GM23338 (cell line): ENCODE measurements around the gene DHX29. TPM values are rescaled to one million over a fixed set of nuclear protein-coding genes. Genes with fewer than 3 reads are reported as not detected.

ENCODE experiments used
- ATAC-seq: fragments of 200-7000 bp; cut with Tn5 transposase; 3 replicates; pipeline ENCODE4 v1.9.1; 2020
- DNase-seq: peaks from one replicate; pipeline ENCODE4 v3.0.0-alpha.2; 2015; ENCODE audit warnings: low spot score
- H2AFZ ChIP-seq: fragments of 200-600 bp; sonication (generic); 2 replicates; pipeline ENCODE4 v1.8.0; 2016; ENCODE audit warnings: antibody characterized with exemption, mild to moderate bottlenecking, moderate library complexity
- H3F3A ChIP-seq: fragments of 200-600 bp; sonication (generic); replicated peaks from 2 replicates; pipeline ENCODE4 v1.8.0; 2017; ENCODE audit warnings: antibody characterized with exemption, mixed run types, low read depth
- H3K27ac ChIP-seq: fragments of 200-600 bp; sonication (generic); 2 replicates; pipeline ENCODE4 v1.6.1; 2016; ENCODE audit warnings: low read depth
- H3K27me3 ChIP-seq: fragments of 200-600 bp; sonication (generic); 2 replicates; pipeline ENCODE4 v1.8.0; 2016; ENCODE audit warnings: mild to moderate bottlenecking, mixed run types, moderate library complexity; ENCODE audit not compliant: insufficient read depth
- H3K36me3 ChIP-seq: fragments of 200-600 bp; sonication (generic); 2 replicates; pipeline ENCODE4 v1.8.0; 2016; ENCODE audit warnings: mild to moderate bottlenecking; ENCODE audit not compliant: insufficient read depth
- H3K4me1 ChIP-seq: fragments of 200-600 bp; sonication (generic); 2 replicates; pipeline ENCODE4 v1.8.0; 2016; ENCODE audit warnings: mild to moderate bottlenecking, moderate library complexity; ENCODE audit not compliant: insufficient read depth
- H3K4me2 ChIP-seq: fragments of 200-600 bp; sonication (generic); 2 replicates; pipeline ENCODE4 v1.7.1; 2017; ENCODE audit warnings: mixed run types
- H3K4me3 ChIP-seq: fragments of 200-600 bp; sonication (generic); 2 replicates; pipeline ENCODE4 v1.6.1; 2016; ENCODE audit warnings: mixed run types
- H3K79me2 ChIP-seq: fragments of 200-600 bp; sonication (generic); replicated peaks from 2 replicates; pipeline ENCODE4 v1.8.0; 2017; ENCODE audit warnings: mild to moderate bottlenecking; ENCODE audit not compliant: insufficient read depth
- H3K9me2 ChIP-seq: fragments of 200-600 bp; sonication (generic); 2 replicates; pipeline ENCODE4 v1.8.0; 2017; ENCODE audit not compliant: insufficient read depth
- H4K20me1 ChIP-seq: fragments of 200-600 bp; sonication (generic); replicated peaks from 2 replicates; pipeline ENCODE4 v1.8.0; 2017; ENCODE audit warnings: mild to moderate bottlenecking; ENCODE audit not compliant: insufficient read depth
- H3K27ac Mint-ChIP-seq: 2 replicates; pipeline ENCODE4 v1.8.0; 2020; ENCODE audit warnings: inconsistent platforms, mild to moderate bottlenecking, moderate library complexity, mixed read lengths
- H3K27me3 Mint-ChIP-seq: 3 replicates; pipeline ENCODE4 v1.8.0; 2022; ENCODE audit warnings: low read depth, mild to moderate bottlenecking, moderate library complexity, mixed read lengths, inconsistent platforms; ENCODE audit not compliant: insufficient read depth, poor library complexity
- H3K36me3 Mint-ChIP-seq: 3 replicates; pipeline ENCODE4 v1.8.0; 2021; ENCODE audit warnings: low read depth, mild to moderate bottlenecking, inconsistent platforms, moderate library complexity, mixed read lengths
- H3K4me1 Mint-ChIP-seq: 3 replicates; pipeline ENCODE4 v1.8.0; 2020; ENCODE audit warnings: mild to moderate bottlenecking, inconsistent platforms, mixed read lengths
- H3K4me3 Mint-ChIP-seq: 3 replicates; pipeline ENCODE4 v1.8.0; 2021; ENCODE audit warnings: moderate library complexity, mild to moderate bottlenecking, inconsistent platforms, mixed read lengths
- H3K9me3 Mint-ChIP-seq: 3 replicates; pipeline ENCODE4 v1.8.0; 2020; ENCODE audit warnings: moderate library complexity, mild to moderate bottlenecking, inconsistent platforms, mixed read lengths
- ETS1 ChIP-seq: IDR thresholded peaks from 2 replicates; pipeline ENCODE4 v1.6.1; 2016; ENCODE audit warnings: antibody characterized with exemption
- EZH2 ChIP-seq: fragments of 200-600 bp; sonication (generic); IDR thresholded peaks from one replicate; pipeline ENCODE4 v1.8.0; 2017; ENCODE audit warnings: antibody characterized with exemption, mild to moderate bottlenecking, low read depth; ENCODE audit not compliant: unreplicated experiment
- EZH2phosphoT487 ChIP-seq: fragments of 200-600 bp; sonication (generic); IDR thresholded peaks from one replicate; pipeline ENCODE4 v1.8.1; 2018; ENCODE audit warnings: antibody characterized with exemption; ENCODE audit not compliant: unreplicated experiment
- JUNB ChIP-seq: IDR thresholded peaks from one replicate; pipeline ENCODE4 v1.6.1; 2016; ENCODE audit warnings: antibody characterized with exemption; ENCODE audit not compliant: unreplicated experiment
- NANOG ChIP-seq: IDR thresholded peaks from 2 replicates; pipeline ENCODE4 v1.6.1; 2016; ENCODE audit warnings: antibody characterized with exemption, borderline replicate concordance
- REST ChIP-seq: IDR thresholded peaks from one replicate; pipeline ENCODE4 v1.6.1; 2018; ENCODE audit warnings: antibody characterized with exemption; ENCODE audit not compliant: unreplicated experiment
- STAT1 ChIP-seq: IDR thresholded peaks from one replicate; pipeline ENCODE4 v1.6.1; 2016; ENCODE audit warnings: antibody characterized with exemption; ENCODE audit not compliant: unreplicated experiment
- polyA plus RNA-seq: library from polyadenylated mRNA; unstranded; fragments of >200 nt; fragmentation: Nextera tagmentation; extraction: Ambion mirVana; gene quantifications from 2 replicates; pipeline ENCODE4 v1.2.1, GENCODE V29; 2016
- total RNA-seq: library from RNA; depleted of rRNA; stranded (reverse); fragments of >200 nt; shearing (Covaris generic); gene quantifications from 2 replicates; pipeline ENCODE4 v1.2.3, GENCODE V29; 2014
- TF ChIP-seq, protein P1 (sequence below): fragments of 250-450 bp; sonication (Bioruptor Pico); IDR thresholded peaks from 2 replicates; pipeline ENCODE4 v1.5.0; 2020; ENCODE audit warnings: mild to moderate bottlenecking, moderate library complexity

The DHX29 gene
- total and polyA plus RNA-seq, 2 experiments from 2014 or later: 34.6 to 137 TPM

GRCh38 chr5:55234121-55234700, 73.3 kb downstream of the DHX29 start:
- Histone ChIP-seq H3K4me1 (peaks cover 23% of the 10 kb centered on the region), H3K4me2 (peak overlapping the region; percentile 95), H3K27me3 (peaks cover 97% of the 10 kb centered on the region), H4K20me1 (peaks cover 25% of the 10 kb centered on the region), H3K4me3 (peak overlapping the region; percentile 74), H2AFZ (peak overlapping the region; percentile 96), H3K27ac (no peak overlapping the region), H3K79me2 (no peaks in the 10 kb centered on the region), H3K36me3 (no peaks in the 10 kb centered on the region; the same call in 1 of the 2 replicates), H3K9me2 (no peaks in the 10 kb centered on the region), H3F3A (peaks cover 21% of the 10 kb centered on the region)
- Mint-ChIP-seq H3K27me3 (peaks cover 77% of the 10 kb centered on the region), H3K4me1 (peaks cover 21% of the 10 kb centered on the region), H3K27ac (no peak overlapping the region), H3K4me3 (peak overlapping the region; percentile 76), H3K9me3 (peaks cover 5% of the 10 kb centered on the region; the same call in 2 of the 3 replicates), H3K36me3 (peaks cover 3% of the 10 kb centered on the region; the same call in 1 of the 3 replicates)
- ATAC-seq (peak; percentile 2; the same call in 2 of the 3 replicates), DNase-seq (peak; percentile 56)
- peak; percentile 95 for TF ChIP-seq EZH2
- peak; percentile 92 for TF ChIP-seq EZH2phosphoT487
- no peak for TF ChIP-seq STAT1
- no peak for TF ChIP-seq ETS1
- no peak for TF ChIP-seq JUNB
- no peak for TF ChIP-seq REST

DNA sequence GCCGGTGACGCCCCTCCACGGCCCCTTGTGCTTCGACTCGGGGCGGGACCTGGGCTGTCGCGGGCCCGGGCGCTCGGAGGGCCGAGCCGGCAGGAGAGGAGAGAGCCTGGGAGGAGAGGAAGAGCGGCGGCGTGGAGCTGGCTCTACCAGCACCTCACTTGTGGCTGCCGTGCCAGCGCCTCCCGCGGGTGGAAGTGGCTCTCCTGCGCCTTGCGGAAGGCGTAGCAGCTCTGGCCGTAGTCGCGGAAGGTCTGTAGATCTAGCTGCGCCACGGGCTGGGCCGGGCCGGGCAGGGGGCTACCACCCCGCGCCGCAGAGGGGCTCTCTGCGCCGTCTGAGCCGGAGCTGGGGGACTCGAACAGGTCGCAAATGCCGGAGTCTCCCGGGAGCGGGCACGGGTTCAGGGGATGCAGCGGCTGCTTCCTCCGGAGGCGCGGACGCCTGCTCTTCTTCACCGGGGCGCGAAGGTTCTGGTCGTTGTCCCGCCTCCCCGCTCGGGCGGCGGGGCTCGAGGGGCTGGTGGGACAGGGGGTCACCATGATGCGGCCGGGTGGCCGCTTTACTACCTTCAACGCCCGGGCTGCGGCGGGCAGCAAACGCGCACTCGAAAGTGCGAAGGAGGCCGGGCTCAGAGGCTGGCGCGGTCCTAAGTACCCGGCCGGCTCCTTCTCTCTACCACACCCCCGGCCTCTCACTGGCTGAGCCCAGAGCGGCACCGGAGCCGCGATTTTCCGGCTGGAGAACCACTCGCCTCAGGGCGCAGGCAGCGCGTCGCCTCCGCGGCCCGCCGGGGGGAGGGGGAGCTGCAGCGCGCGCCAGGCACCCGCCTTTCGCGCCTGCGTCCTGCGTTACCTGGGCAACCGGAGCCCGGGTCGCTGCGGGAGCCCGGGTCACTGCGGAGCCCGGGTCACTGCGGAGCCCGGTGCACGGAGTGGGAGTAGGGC, 74.2 kb downstream of the DHX29 start, which contains the start of gene CCNO:
Gene CCNO, minus strand, starts transcription at position 624 of the 944 bp plus-strand sequence. Its CDS starts 85 bp downstream, at position 539.
- ATAC-seq (peak; percentile 84), DNase-seq (peak; percentile 93)
- no peaks in the 10 kb centered on the region for H3K79me2 ChIP-seq
- peaks cover 3% of the 10 kb centered on the region; the same call in 1 of the 3 replicates for H3K36me3 Mint-ChIP-seq
- peak within 1 kb of the TSS; percentile 88 for H3K4me3 Mint-ChIP-seq
- H3K27me3 ChIP-seq: peaks cover 100% of the 10 kb centered on the region
- H3K9me2 ChIP-seq: no peaks in the 10 kb centered on the region
- H3K27me3 Mint-ChIP-seq: peaks cover 86% of the 10 kb centered on the region
- H3K4me1 Mint-ChIP-seq: peaks cover 21% of the 10 kb centered on the region
- H3K4me3 ChIP-seq: peak within 1 kb of the TSS; percentile 74
- no peak within 1 kb of the TSS for H3K27ac Mint-ChIP-seq
- peak within 1 kb of the TSS; percentile 98 for H2AFZ ChIP-seq
- H3K4me2 ChIP-seq: peak within 1 kb of the TSS; percentile 95
- no peak within 1 kb of the TSS for H3K27ac ChIP-seq
- peaks cover 23% of the 10 kb centered on the region for H3F3A ChIP-seq
- peaks cover 5% of the 10 kb centered on the region for H3K9me3 Mint-ChIP-seq
- peaks cover 33% of the 10 kb centered on the region for H4K20me1 ChIP-seq
- peaks cover 26% of the 10 kb centered on the region for H3K4me1 ChIP-seq
- no peaks in the 10 kb centered on the region; the same call in 1 of the 2 replicates for H3K36me3 ChIP-seq
- TF ChIP-seq NANOG (no peak), EZH2 (peak; percentile 90)
- TF ChIP-seq, protein P1, sequence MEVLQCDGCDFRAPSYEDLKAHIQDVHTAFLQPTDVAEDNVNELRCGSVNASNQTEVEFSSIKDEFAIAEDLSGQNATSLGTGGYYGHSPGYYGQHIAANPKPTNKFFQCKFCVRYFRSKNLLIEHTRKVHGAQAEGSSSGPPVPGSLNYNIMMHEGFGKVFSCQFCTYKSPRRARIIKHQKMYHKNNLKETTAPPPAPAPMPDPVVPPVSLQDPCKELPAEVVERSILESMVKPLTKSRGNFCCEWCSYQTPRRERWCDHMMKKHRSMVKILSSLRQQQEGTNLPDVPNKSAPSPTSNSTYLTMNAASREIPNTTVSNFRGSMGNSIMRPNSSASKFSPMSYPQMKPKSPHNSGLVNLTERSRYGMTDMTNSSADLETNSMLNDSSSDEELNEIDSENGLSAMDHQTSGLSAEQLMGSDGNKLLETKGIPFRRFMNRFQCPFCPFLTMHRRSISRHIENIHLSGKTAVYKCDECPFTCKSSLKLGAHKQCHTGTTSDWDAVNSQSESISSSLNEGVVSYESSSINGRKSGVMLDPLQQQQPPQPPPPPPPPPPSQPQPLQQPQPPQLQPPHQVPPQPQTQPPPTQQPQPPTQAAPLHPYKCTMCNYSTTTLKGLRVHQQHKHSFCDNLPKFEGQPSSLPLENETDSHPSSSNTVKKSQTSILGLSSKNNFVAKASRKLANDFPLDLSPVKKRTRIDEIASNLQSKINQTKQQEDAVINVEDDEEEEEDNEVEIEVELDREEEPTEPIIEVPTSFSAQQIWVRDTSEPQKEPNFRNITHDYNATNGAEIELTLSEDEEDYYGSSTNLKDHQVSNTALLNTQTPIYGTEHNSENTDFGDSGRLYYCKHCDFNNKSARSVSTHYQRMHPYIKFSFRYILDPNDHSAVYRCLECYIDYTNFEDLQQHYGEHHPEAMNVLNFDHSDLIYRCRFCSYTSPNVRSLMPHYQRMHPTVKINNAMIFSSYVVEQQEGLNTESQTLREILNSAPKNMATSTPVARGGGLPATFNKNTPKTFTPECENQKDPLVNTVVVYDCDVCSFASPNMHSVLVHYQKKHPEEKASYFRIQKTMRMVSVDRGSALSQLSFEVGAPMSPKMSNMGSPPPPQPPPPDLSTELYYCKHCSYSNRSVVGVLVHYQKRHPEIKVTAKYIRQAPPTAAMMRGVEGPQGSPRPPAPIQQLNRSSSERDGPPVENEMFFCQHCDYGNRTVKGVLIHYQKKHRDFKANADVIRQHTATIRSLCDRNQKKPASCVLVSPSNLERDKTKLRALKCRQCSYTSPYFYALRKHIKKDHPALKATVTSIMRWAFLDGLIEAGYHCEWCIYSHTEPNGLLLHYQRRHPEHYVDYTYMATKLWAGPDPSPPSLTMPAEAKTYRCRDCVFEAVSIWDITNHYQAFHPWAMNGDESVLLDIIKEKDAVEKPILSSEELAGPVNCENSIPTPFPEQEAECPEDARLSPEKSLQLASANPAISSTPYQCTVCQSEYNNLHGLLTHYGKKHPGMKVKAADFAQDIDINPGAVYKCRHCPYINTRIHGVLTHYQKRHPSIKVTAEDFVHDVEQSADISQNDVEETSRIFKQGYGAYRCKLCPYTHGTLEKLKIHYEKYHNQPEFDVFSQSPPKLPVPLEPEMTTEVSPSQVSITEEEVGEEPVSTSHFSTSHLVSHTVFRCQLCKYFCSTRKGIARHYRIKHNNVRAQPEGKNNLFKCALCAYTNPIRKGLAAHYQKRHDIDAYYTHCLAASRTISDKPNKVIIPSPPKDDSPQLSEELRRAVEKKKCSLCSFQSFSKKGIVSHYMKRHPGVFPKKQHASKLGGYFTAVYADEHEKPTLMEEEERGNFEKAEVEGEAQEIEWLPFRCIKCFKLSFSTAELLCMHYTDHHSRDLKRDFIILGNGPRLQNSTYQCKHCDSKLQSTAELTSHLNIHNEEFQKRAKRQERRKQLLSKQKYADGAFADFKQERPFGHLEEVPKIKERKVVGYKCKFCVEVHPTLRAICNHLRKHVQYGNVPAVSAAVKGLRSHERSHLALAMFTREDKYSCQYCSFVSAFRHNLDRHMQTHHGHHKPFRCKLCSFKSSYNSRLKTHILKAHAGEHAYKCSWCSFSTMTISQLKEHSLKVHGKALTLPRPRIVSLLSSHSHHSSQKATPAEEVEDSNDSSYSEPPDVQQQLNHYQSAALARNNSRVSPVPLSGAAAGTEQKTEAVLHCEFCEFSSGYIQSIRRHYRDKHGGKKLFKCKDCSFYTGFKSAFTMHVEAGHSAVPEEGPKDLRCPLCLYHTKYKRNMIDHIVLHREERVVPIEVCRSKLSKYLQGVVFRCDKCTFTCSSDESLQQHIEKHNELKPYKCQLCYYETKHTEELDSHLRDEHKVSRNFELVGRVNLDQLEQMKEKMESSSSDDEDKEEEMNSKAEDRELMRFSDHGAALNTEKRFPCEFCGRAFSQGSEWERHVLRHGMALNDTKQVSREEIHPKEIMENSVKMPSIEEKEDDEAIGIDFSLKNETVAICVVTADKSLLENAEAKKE (CRISPR knock-in tag): no peak
